GM19324 (cell line): ENCODE measurements around the gene GPR89B.
"Not testable (repeated sequence)": the region's sequence is repeated elsewhere in the genome, so short reads cannot be mapped to it uniquely, and the experiment has no call there.

Source experiments
- ATAC-seq: cut with Tn5 transposase; IDR thresholded peaks from one replicate; pipeline ENCODE4 v1.9.1; 2021; ENCODE audit warnings: mild to moderate bottlenecking, moderate library complexity; ENCODE audit not compliant: unreplicated experiment, low FRiP score

GPR89B gene

GRCh38 chr1:148024918-148025317 lies 96.7 kb downstream of the GPR89B start:
- not testable (repeated sequence) for ATAC-seq

GRCh38 chr1:148027004-148027403 lies 98.8 kb downstream of the GPR89B start:
- ATAC-seq: not testable (repeated sequence)

GRCh38 chr1:148032247-148032646 lies 104.0 kb downstream of the GPR89B start:
- not testable (repeated sequence) for ATAC-seq

GRCh38 chr1:148032690-148033089 lies 104.5 kb downstream of the GPR89B start:
- ATAC-seq: not testable (repeated sequence)

GRCh38 chr1:148033147-148033546 lies 104.9 kb downstream of the GPR89B start:
- ATAC-seq: not testable (repeated sequence)

- peak; percentile 25 for ATAC-seq
Observed at GRCh38 chr1:148037850-148038461, 109.7 kb downstream of the GPR89B start.

- peak; percentile 83 for ATAC-seq
Observed at GRCh38 chr1:148038462-148039333, 110.5 kb downstream of the GPR89B start.
